Activated CD8-positive, alpha-beta memory T cell treated with anti-CD3 and anti-CD28 coated beads for 36 hours (primary cell): Measurements from ENCODE around the gene NTM. TPM values are rescaled to one million over a fixed set of nuclear protein-coding genes. Genes with fewer than 3 reads are reported as not detected.
"Not testable (repeated sequence)": the region's sequence is repeated elsewhere in the genome, so short reads cannot be mapped to it uniquely, and the experiment has no call there.

Experiments used
- CTCF ChIA-PET: fragments of 350-600 bp; sonication (Branson Sonifier 250); formaldehyde crosslinking; loops from one replicate; lab custom pipeline; 2021; ENCODE audit warnings: antibody characterized with exemption; lab: Charles Lee
- POLR2A ChIA-PET: fragments of 350-600 bp; sonication (Branson Sonifier 250); formaldehyde crosslinking; loops from one replicate; lab custom pipeline; 2021; ENCODE audit warnings: antibody characterized with exemption; lab: Charles Lee
- total RNA-seq, 2 experiments: library from RNA; stranded (reverse); gene quantifications; one replicate each; pipeline ENCODE4 v1.2.3, GENCODE V29; 2021

NTM gene
- total RNA-seq, 2 experiments from 2014 or later = not detected

DNA sequence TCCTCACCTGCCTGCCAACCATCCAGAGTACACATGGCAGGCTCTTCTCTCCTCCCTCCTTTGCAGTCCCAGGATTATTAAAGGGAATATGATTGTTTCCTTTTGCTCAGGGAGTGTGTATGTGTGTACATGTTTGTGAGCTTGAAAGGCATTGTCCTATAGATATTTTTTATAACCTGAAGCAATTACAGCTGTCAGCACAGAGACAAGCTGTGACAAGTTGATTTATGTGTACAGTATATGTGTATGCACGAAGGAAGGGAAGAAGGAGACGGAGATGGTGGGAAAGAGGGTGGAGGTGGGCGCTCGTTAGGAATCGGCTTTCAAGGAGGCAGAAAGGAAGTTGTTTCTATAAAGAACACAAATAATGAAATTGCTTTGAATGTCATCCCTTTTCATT lies 537.0 kb downstream of the NTM start:
- ChIA-PET POLR2A (no interaction called here), CTCF (no interaction called here)

GRCh38 chr11:131908316-131908715 lies 537.9 kb downstream of the NTM start:
- ChIA-PET POLR2A (no interaction called here), CTCF (no interaction called here)

DNA sequence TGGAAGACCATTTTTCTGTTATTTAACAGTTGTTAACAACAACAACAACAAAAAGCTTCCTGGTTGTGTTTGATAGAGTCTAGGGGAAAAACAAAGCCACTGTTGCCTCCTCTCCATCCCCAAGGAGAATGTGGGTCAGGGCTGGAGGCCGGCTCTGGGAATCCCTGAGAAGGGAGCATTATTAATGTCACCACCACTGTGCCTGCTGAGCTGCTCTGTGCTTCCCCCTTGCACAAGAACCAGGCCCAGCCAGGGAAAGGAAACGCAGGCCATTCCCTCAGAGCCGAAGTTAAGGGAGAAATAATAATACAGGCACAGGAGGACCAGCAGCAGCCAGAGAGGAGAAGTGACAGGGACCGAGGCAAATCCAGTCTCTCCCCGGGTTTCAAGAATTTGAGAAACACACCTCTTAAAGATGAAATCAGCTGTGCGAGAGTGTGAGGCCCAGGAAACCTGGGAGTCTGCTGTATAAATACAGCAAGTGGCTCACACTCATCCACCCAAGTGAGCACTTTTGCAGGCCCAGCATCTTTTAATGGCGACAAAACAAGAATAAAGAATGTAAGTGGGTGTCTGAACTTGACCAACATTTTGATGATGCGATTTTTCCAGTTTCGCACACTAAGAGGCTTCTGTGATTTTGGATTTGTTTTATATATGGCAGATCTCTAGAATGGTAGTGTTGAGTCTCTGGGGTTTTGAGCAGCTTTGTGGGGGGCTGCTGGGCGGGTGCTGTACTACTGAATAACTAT lies 539.2 kb downstream of the NTM start:
- ChIA-PET CTCF (no interaction called here), POLR2A (no interaction called here)

- CTCF ChIA-PET = no interaction called here
- POLR2A ChIA-PET = no interaction called here
Measured at GRCh38 chr11:131910178-131910522, 539.7 kb downstream of the NTM start.

DNA sequence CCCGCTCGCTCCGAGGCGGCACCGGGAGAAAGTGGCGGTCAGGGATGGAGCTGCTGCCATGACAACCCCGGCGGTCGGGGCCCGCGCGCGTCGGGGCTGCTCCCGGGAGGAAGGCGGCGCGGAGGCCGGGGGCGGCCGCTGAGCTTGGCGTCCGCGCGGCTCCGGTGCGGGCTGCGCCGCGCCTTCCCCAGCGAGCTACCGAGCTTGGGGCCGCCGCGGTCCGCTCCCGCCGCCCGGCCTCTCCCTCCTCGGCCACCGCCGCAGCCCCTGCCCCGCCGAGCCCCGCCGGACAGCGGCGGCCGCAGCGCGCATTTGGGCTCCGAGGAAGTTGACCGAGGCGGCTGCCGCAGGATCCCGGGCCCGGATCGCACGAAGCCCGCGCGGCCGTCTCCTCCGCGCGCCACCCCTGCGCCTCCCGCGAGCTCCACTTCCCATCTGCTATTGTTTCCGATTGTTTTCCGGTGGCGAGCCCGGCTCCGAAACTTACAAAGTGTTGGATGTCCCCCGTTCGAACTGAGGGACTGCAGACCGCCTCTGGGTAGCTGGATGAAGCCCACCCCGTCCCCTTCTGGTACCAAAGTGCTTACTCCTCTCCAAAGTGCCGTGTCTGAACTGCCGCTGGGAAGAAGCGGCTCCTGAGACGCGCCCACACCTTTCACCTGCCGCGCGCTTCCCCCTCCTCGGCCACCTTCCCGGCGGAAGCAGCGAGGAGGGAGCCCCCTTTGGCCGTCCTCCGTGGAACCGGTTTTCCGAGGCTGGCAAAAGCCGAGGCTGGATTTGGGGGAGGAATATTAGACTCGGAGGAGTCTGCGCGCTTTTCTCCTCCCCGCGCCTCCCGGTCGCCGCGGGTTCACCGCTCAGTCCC lies 540.3 kb downstream of the NTM start:
- ChIA-PET POLR2A (no interaction called here), CTCF (no interaction called here)

- POLR2A ChIA-PET, CTCF ChIA-PET: not testable (repeated sequence)
Measured at GRCh38 chr11:131911388-131912032, 541.1 kb downstream of the NTM start.

DNA sequence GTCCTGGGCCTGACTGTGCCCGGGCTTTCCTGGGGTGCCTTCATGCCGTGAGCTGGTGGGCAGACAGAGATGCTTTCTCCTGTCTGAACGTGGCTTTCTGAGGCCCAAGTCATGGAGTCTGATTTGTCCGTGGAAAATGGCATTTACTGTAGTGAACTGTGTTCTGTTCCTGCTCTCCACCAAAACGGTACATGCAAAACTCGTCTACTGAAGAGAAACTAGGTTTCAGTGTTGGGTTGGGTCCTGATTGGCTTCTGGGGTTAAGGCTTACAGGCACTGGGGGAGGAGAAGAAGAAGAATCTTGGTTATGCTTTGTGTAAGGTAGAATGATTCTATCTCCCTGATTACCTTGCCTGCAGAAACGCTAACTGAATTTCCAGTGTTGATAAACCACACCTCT lies 541.7 kb downstream of the NTM start:
- ChIA-PET POLR2A (no interaction called here), CTCF (no interaction called here)

DNA sequence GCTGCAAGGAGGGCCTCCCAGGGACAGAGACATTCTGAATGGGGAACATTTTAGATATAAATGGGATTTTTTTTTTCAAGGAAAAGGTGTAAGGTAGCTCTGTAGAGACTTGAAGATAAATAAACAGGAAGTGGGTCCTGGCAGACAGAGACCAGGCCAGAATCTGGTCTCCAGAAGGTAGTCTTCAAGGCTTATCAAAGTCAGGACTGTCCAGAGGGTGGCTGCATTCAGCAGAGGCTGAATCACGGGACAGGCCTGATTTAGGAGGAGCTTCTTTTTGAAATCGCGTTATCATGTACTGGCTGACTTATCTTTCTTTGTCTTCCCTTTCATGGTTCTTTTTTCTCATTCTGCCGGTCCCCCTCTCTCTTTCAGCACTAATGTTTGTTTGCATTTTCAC lies 542.9 kb downstream of the NTM start:
- ChIA-PET CTCF (no interaction called here), POLR2A (no interaction called here)

DNA sequence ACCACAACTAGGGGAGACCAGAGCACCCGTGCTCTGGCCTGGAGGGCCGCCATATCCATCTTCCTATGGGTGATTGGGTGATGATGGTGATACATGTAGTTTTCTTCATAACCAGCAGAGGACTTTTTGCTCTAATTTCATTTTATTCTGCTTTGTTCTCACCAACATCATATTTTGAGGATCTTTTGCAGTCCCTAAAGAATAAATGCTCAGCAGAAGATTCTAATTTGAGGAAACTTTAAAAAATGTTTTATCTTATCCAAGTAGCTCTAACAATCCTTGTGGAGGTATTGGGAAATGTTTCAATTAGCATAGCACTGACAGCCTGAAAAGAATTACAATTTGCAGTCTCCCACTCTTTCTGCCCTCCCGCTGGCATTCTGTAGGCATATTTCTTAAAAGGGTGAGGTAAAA lies 544.0 kb downstream of the NTM start:
- POLR2A ChIA-PET = no interaction called here
- CTCF ChIA-PET = no interaction called here

DNA sequence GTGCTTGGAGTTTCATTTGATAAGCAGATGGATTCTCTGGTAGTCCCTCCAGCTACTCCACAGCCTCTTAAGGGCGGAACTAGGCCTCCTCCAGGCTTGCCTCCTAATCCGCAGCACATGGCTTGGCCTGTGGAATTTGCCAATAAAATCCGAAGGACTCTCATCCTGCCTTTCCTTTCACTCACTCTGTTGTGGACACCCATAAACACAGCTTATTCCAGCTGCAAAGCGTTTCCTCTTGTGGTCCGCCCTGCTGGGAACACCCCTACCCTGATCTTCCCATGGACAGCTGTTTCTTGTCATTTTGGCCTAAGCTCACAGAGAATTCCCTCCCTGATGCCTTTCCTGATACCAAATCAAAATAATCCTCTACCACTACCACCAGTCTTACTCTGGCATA lies 546.2 kb downstream of the NTM start:
- CTCF ChIA-PET = no interaction called here
- POLR2A ChIA-PET = no interaction called here

GRCh38 chr11:131917634-131918384 lies 547.4 kb downstream of the NTM start:
- ChIA-PET CTCF (no interaction called here), POLR2A (no interaction called here)

DNA sequence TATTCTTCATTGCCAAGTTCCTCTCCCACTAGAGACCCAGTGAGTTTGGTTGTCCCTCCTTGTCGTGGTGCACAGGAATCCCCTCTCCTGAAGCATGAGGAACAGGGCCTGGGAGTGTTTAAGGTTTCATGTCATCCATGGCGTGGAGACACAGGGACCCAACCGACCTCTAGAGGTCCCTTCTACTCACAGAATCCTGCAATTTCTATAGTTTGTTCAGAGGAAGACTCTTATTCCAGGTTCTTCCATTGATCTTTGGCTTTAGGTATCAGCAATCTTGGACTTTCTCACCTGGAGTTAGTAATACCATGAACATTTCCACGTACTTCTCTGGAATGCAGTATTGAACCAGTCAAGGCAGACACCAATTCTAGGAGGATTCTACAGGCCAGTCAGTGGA lies 548.2 kb downstream of the NTM start:
- POLR2A ChIA-PET = no interaction called here
- CTCF ChIA-PET = no interaction called here

- POLR2A ChIA-PET = no interaction called here
- CTCF ChIA-PET = no interaction called here
Measured at GRCh38 chr11:131922220-131922619, 551.8 kb downstream of the NTM start.

DNA sequence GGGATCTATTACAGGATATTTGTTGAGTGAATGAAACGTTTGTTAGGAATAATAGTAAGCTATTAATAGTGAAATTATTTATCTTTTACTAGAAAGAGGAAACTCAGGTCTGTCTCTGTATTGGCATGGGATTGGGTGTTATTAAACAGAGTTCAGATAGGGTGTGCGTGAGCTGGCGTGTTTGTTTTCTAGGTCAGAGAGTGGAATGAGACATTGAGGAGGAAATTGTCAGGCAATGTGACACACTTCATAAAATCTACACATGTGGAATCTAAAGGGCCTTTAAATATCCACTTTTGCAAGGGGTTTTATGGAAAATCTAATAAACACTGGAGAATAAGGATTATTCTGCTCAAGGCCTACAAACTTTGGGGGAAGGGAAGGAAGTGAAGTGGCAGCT lies 552.9 kb downstream of the NTM start:
- POLR2A ChIA-PET = no interaction called here
- CTCF ChIA-PET = no interaction called here

- ChIA-PET CTCF (no interaction called here), POLR2A (no interaction called here)
Measured at GRCh38 chr11:131924001-131924400, 553.6 kb downstream of the NTM start.

GRCh38 chr11:131924457-131925201 lies 554.2 kb downstream of the NTM start:
- ChIA-PET CTCF (no interaction called here), POLR2A (no interaction called here)

DNA sequence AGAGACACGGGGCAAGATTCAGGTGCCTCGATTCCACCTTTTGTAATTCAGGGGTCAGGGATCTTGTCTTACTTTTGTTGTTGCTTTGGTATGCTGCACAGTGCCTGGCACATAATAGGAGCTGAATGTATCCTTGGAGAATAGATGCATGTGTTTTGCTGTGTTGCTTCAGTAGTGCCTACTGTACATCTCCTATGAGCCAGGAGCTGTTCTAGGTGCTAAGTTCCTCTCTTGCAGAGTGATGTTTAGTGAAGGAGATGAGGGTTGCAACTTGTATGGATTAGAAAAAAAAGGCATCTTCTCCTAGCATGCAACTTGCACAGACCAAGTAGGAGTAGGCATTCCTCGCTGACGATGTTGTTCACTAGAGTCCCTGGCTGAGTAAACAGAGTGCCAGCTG lies 555.4 kb downstream of the NTM start:
- POLR2A ChIA-PET = no interaction called here
- CTCF ChIA-PET = no interaction called here

DNA sequence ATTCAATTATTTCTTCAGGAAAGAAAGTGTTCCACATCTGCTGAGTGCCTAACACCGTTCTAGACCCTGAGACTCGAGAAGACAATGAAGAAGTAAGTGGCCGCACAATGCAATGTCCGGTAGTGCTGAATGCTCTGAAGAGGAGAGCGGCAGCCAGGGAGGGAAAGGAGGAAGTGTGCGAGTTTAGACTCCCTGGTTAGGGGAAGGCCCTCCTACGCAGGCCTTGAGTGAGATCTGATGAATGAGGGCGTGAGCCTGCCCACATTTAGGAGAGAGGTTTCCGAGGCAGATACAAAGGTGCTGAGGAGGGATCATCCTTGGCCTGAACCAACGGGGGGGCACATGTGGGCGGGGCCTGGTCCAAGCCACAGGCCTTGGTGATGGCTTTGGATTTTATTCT lies 558.6 kb downstream of the NTM start:
- POLR2A ChIA-PET = no interaction called here

GRCh38 chr11:131932584-131933325 lies 562.3 kb downstream of the NTM start:
- ChIA-PET CTCF (no interaction called here), POLR2A (no interaction called here)

More for the DNA sequence above, 558.6 kb downstream of the NTM start:
- CTCF ChIA-PET = no interaction called here
